GM12892 (cell line): ENCODE results near the gene SLC24A3.
"Not testable (repeated sequence)": the region's sequence is repeated elsewhere in the genome, so short reads cannot be mapped to it uniquely, and the experiment has no call there.

Experiments
- POLR2A ChIP-seq: IDR thresholded peaks from 2 replicates; pipeline ENCODE4 v1.6.1; 2011; ENCODE audit warnings: low read depth, low read length, control low read depth
- POLR2AphosphoS5 ChIP-seq: IDR thresholded peaks from 2 replicates; pipeline ENCODE4 v1.6.1; 2011; ENCODE audit warnings: low read depth, low read length, control low read depth

GRCh38 chr20:19639471-19640045 is 427.1 kb downstream of the SLC24A3 start:
- not testable (repeated sequence) for TF ChIP-seq POLR2A, POLR2AphosphoS5
